ENCODE data around the gene NUDT19. TPM values are rescaled to one million over a fixed set of nuclear protein-coding genes. Genes with fewer than 3 reads are reported as not detected.
"Not testable (repeated sequence)": the region's sequence is repeated elsewhere in the genome, so short reads cannot be mapped to it uniquely, and the experiment has no call there.

The NUDT19 gene
- total RNA-seq, 1 experiment from 2014 or later, result 22.1 TPM

DNA sequence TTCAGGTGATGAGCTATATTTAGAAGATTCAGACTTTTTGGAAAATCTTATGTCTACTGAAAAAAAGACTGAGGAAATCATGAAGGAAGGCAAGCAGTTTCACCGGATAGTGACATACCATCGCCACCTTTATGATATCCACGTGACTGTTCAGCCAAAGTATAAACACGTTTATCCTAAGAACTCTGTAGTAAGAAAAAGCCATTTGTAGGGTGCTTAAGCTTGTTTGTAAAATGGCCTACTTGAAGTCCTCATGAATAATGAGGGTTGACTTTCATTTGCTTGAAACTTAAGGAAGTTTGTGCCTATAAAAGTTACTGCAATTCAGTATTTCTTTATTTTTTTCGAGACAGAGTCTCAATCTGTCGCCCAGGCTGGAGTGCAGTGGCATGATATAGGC lies 20.1 kb downstream of the NUDT19 start:
- ChIA-PET CTCF (no interaction called here), POLR2A (no interaction called here), RAD21 (ENCODE audit: low non-redundant PET in 1 of 2, low total read pairs in 2 of 2, uncharacterized antibody in 2 of 2, unreplicated experiment in 2 of 2) (no interaction called here)
- TF ChIP-seq CBX3 (IDR thresholded peaks at IDR 0.05; ENCODE audit: low read depth) (no peak), POLR2A (IDR thresholded peaks at IDR 0.05; ENCODE audit: borderline replicate concordance, extremely low read depth, insufficient read depth, insufficient read length) (no peak), FOSL1 (IDR thresholded peaks at IDR 0.05; ENCODE audit: low read depth) (no peak), YY1 (IDR thresholded peaks at IDR 0.05; ENCODE audit: extremely low read depth, insufficient replicate concordance, low read depth, low read length) (no peak), CEBPB (IDR thresholded peaks at IDR 0.05; ENCODE audit: low read depth) (no peak), EGR1 (IDR thresholded peaks at IDR 0.05; ENCODE audit: low read depth) (no peak), EZH2phosphoT487 (IDR thresholded peaks at IDR 0.05; ENCODE audit: borderline replicate concordance) (no peak), RAD21 (IDR thresholded peaks at IDR 0.05; ENCODE audit: low read depth) (no peak), SRF (IDR thresholded peaks at IDR 0.05; ENCODE audit: low read depth) (no peak), SP1 (IDR thresholded peaks at IDR 0.05; ENCODE audit: low read depth) (no peak), TCF7L2 (IDR thresholded peaks at IDR 0.05; ENCODE audit: borderline replicate concordance, extremely low read depth, insufficient read depth, insufficient read length) (no peak), SIN3A (IDR thresholded peaks at IDR 0.05; ENCODE audit: low read depth) (no peak)
- TF ChIP-seq, protein P1, sequence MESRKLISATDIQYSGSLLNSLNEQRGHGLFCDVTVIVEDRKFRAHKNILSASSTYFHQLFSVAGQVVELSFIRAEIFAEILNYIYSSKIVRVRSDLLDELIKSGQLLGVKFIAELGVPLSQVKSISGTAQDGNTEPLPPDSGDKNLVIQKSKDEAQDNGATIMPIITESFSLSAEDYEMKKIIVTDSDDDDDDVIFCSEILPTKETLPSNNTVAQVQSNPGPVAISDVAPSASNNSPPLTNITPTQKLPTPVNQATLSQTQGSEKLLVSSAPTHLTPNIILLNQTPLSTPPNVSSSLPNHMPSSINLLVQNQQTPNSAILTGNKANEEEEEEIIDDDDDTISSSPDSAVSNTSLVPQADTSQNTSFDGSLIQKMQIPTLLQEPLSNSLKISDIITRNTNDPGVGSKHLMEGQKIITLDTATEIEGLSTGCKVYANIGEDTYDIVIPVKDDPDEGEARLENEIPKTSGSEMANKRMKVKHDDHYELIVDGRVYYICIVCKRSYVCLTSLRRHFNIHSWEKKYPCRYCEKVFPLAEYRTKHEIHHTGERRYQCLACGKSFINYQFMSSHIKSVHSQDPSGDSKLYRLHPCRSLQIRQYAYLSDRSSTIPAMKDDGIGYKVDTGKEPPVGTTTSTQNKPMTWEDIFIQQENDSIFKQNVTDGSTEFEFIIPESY (IDR thresholded peaks at IDR 0.05; ENCODE audit: extremely low read depth, insufficient replicate concordance, low read length), result no peak
- TF ChIP-seq, protein P2, sequence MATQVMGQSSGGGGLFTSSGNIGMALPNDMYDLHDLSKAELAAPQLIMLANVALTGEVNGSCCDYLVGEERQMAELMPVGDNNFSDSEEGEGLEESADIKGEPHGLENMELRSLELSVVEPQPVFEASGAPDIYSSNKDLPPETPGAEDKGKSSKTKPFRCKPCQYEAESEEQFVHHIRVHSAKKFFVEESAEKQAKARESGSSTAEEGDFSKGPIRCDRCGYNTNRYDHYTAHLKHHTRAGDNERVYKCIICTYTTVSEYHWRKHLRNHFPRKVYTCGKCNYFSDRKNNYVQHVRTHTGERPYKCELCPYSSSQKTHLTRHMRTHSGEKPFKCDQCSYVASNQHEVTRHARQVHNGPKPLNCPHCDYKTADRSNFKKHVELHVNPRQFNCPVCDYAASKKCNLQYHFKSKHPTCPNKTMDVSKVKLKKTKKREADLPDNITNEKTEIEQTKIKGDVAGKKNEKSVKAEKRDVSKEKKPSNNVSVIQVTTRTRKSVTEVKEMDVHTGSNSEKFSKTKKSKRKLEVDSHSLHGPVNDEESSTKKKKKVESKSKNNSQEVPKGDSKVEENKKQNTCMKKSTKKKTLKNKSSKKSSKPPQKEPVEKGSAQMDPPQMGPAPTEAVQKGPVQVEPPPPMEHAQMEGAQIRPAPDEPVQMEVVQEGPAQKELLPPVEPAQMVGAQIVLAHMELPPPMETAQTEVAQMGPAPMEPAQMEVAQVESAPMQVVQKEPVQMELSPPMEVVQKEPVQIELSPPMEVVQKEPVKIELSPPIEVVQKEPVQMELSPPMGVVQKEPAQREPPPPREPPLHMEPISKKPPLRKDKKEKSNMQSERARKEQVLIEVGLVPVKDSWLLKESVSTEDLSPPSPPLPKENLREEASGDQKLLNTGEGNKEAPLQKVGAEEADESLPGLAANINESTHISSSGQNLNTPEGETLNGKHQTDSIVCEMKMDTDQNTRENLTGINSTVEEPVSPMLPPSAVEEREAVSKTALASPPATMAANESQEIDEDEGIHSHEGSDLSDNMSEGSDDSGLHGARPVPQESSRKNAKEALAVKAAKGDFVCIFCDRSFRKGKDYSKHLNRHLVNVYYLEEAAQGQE (IDR thresholded peaks at IDR 0.05; ENCODE audit: low read depth), result no peak
- Histone ChIP-seq H3K4me1 (ENCODE audit: control insufficient read depth in 1 of 2, insufficient read depth in 2 of 2, low read length in 2 of 2) (no peaks in the 10 kb centered on the region), H3K36me3 (ENCODE audit: control insufficient read depth in 1 of 2, insufficient read depth in 2 of 2, low read length in 2 of 2) (peaks cover 14 to 21% of the 10 kb centered on the region in 2 experiments), H4K20me1 (ENCODE audit: insufficient read depth) (no peaks in the 10 kb centered on the region), H3K4me3 (replicated peaks in 1 of 2; ENCODE audit: low read depth in 1 of 2, low read length in 2 of 2) (no peak overlapping the region), H2AFZ (ENCODE audit: low read depth, low read length, poor library complexity, severe bottlenecking) (no peak overlapping the region), H3K27me3 (ENCODE audit: insufficient read depth, low read length) (no peaks in the 10 kb centered on the region), H3K27ac (ENCODE audit: low read depth, low read length) (no peak overlapping the region), H3K9me3 (ENCODE audit: control insufficient read depth in 1 of 2, insufficient read depth in 1 of 2, low read depth in 1 of 2, low read length in 2 of 2) (no peaks in the 10 kb centered on the region), H3K9me2 (ENCODE audit: insufficient read depth) (no peaks in the 10 kb centered on the region), H3K9ac (ENCODE audit: low read length) (no peak overlapping the region), H3K4me2 (ENCODE audit: low read length) (no peak overlapping the region), H3K79me2 (ENCODE audit: insufficient read depth, low read length) (peaks cover 19% of the 10 kb centered on the region)
- DNase-seq (ENCODE audit: low read depth, low spot score) (no peak), ATAC-seq (no peak)
- intact Hi-C loops (cut with micrococcal nuclease), result no loop called here
- no TSS peak for BruUV-seq (replicated peaks)

DNA sequence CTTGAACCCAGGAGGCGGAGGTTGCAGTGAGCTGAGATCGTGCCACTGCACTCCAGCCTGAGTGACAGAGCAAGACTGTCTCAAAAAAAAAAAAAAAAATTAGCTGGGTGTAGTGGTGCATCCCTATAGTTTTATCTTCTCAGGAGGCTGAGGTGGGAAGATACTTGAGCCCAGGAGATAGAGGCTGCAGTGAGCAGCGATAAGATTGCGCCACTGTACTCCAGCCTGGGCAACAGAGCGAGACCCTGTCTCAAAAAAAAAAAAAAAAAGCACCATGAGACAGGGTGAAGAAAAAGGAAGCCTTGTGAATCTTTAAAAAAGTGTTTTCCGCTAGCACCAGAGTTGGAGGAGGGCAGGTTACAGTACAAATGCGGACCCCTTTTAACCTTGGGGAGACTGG lies 24.6 kb downstream of the NUDT19 start:
- H3K9me3 ChIP-seq (ENCODE audit: control insufficient read depth in 1 of 2, insufficient read depth in 1 of 2, low read depth in 1 of 2, low read length in 2 of 2); DNase-seq (ENCODE audit: low read depth, low spot score); H3K79me2 ChIP-seq (ENCODE audit: insufficient read depth, low read length); ATAC-seq; H3K27ac ChIP-seq (ENCODE audit: low read depth, low read length); H3K27me3 ChIP-seq (ENCODE audit: insufficient read depth, low read length); H3K4me3 ChIP-seq (replicated peaks in 1 of 2; ENCODE audit: low read depth in 1 of 2, low read length in 2 of 2); POLR2A ChIA-PET; H4K20me1 ChIP-seq (ENCODE audit: insufficient read depth); CTCF ChIA-PET; intact Hi-C loops (cut with micrococcal nuclease); H3K9ac ChIP-seq (ENCODE audit: low read length); H2AFZ ChIP-seq (ENCODE audit: low read depth, low read length, poor library complexity, severe bottlenecking); RAD21 ChIA-PET (ENCODE audit: low non-redundant PET in 1 of 2, low total read pairs in 2 of 2, uncharacterized antibody in 2 of 2, unreplicated experiment in 2 of 2); H3K9me2 ChIP-seq (ENCODE audit: insufficient read depth); H3K4me2 ChIP-seq (ENCODE audit: low read length); BruUV-seq (replicated peaks); H3K4me1 ChIP-seq (ENCODE audit: control insufficient read depth in 1 of 2, insufficient read depth in 2 of 2, low read length in 2 of 2): not testable (repeated sequence)
- peaks cover 10 to 11% of the 10 kb centered on the region in 2 experiments for H3K36me3 ChIP-seq (ENCODE audit: control insufficient read depth in 1 of 2, insufficient read depth in 2 of 2, low read length in 2 of 2)
